SJCRH30 (cell line): ENCODE measurements around the gene LSAMP. TPM values are rescaled to one million over a fixed set of nuclear protein-coding genes. Genes with fewer than 3 reads are reported as not detected.

Source experiments
- DNase-seq, 2 experiments: peaks; one replicate each; pipeline ENCODE4 v3.0.0-alpha.2; 2015 to 2020
- H3K27ac ChIP-seq: fragments of 250-450 bp; sonication (Bioruptor Pico); 2 replicates; pipeline ENCODE4 v1.5.1; 2020; ENCODE audit warnings: mild to moderate bottlenecking, moderate library complexity
- H3K27me3 ChIP-seq: fragments of 250-450 bp; sonication (Bioruptor Pico); 2 replicates; pipeline ENCODE4 v1.5.1; 2020; ENCODE audit warnings: mild to moderate bottlenecking, moderate library complexity
- H3K36me3 ChIP-seq: fragments of 250-450 bp; sonication (Bioruptor Pico); 2 replicates; pipeline ENCODE4 v1.5.1; 2020; ENCODE audit warnings: mild to moderate bottlenecking, moderate library complexity
- H3K4me1 ChIP-seq: fragments of 250-450 bp; sonication (Bioruptor Pico); 2 replicates; pipeline ENCODE4 v1.5.1; 2020; ENCODE audit warnings: mild to moderate bottlenecking, moderate library complexity
- H3K4me3 ChIP-seq: fragments of 250-450 bp; sonication (Bioruptor Pico); 2 replicates; pipeline ENCODE4 v1.5.1; 2020; ENCODE audit warnings: mild to moderate bottlenecking, moderate library complexity
- H3K9me3 ChIP-seq: fragments of 250-450 bp; sonication (Bioruptor Pico); replicated peaks from 2 replicates; pipeline ENCODE4 v1.5.1; 2020; ENCODE audit warnings: mild to moderate bottlenecking, moderate library complexity
- total RNA-seq: library from RNA; depleted of rRNA; stranded (reverse); fragments of >200 nt; shearing (Covaris generic); gene quantifications from 2 replicates; pipeline ENCODE4 v1.2.3, GENCODE V29; 2014

Gene LSAMP
- total RNA-seq, 1 experiment from 2014 or later, result 0.02 TPM

- no peak overlapping the region for H3K27ac ChIP-seq
- H3K36me3 ChIP-seq, result no peaks in the 10 kb centered on the region
- no peaks in the 10 kb centered on the region for H3K9me3 ChIP-seq
- no peaks in the 10 kb centered on the region for H3K4me1 ChIP-seq
- no peaks in the 10 kb centered on the region for H3K27me3 ChIP-seq
- H3K4me3 ChIP-seq, result no peak overlapping the region
- DNase-seq, result no peak
These were observed 464.6 kb downstream of the LSAMP start for GRCh38 chr3:115980709-115981108.

GRCh38 chr3:115977866-115978265 is 467.4 kb downstream of the LSAMP start:
- no peaks in the 10 kb centered on the region for H3K9me3 ChIP-seq
- H3K4me1 ChIP-seq, result no peaks in the 10 kb centered on the region
- H3K36me3 ChIP-seq, result no peaks in the 10 kb centered on the region
- H3K27me3 ChIP-seq, result no peaks in the 10 kb centered on the region
- H3K27ac ChIP-seq, result no peak overlapping the region
- no peak for DNase-seq
- H3K4me3 ChIP-seq, result no peak overlapping the region

GRCh38 chr3:115975796-115976195 is 469.5 kb downstream of the LSAMP start:
- DNase-seq, result no peak
- H3K27me3 ChIP-seq, result no peaks in the 10 kb centered on the region
- H3K27ac ChIP-seq, result no peak overlapping the region
- H3K9me3 ChIP-seq, result no peaks in the 10 kb centered on the region
- H3K36me3 ChIP-seq, result no peaks in the 10 kb centered on the region
- no peak overlapping the region for H3K4me3 ChIP-seq
- no peaks in the 10 kb centered on the region for H3K4me1 ChIP-seq

GRCh38 chr3:115975353-115975752 is 469.9 kb downstream of the LSAMP start:
- no peak overlapping the region for H3K4me3 ChIP-seq
- H3K27ac ChIP-seq, result no peak overlapping the region
- peak in 1 of 2 experiments; percentile 40 for DNase-seq
- no peaks in the 10 kb centered on the region for H3K36me3 ChIP-seq
- H3K9me3 ChIP-seq, result no peaks in the 10 kb centered on the region
- no peaks in the 10 kb centered on the region for H3K27me3 ChIP-seq
- H3K4me1 ChIP-seq, result no peaks in the 10 kb centered on the region

GRCh38 chr3:115974940-115975339 is 470.3 kb downstream of the LSAMP start:
- no peaks in the 10 kb centered on the region for H3K36me3 ChIP-seq
- no peak overlapping the region for H3K27ac ChIP-seq
- H3K9me3 ChIP-seq, result no peaks in the 10 kb centered on the region
- H3K27me3 ChIP-seq, result no peaks in the 10 kb centered on the region
- no peak overlapping the region for H3K4me3 ChIP-seq
- no peak for DNase-seq
- H3K4me1 ChIP-seq, result no peaks in the 10 kb centered on the region

- no peak overlapping the region for H3K27ac ChIP-seq
- H3K9me3 ChIP-seq, result no peaks in the 10 kb centered on the region
- H3K4me1 ChIP-seq, result no peaks in the 10 kb centered on the region
- no peaks in the 10 kb centered on the region for H3K36me3 ChIP-seq
- no peak for DNase-seq
- peaks cover 5% of the 10 kb centered on the region; the same call in 1 of the 2 replicates for H3K27me3 ChIP-seq
- no peak overlapping the region for H3K4me3 ChIP-seq
These were observed 476.4 kb downstream of the LSAMP start for GRCh38 chr3:115968871-115969270.

GRCh38 chr3:115961380-115961779 is 483.9 kb downstream of the LSAMP start:
- no peak for DNase-seq
- Histone ChIP-seq H3K27me3 (peaks cover 5% of the 10 kb centered on the region; the same call in 1 of the 2 replicates), H3K27ac (no peak overlapping the region), H3K36me3 (no peaks in the 10 kb centered on the region), H3K4me3 (no peak overlapping the region), H3K9me3 (no peaks in the 10 kb centered on the region), H3K4me1 (no peaks in the 10 kb centered on the region)

GRCh38 chr3:115960799-115961198 is 484.5 kb downstream of the LSAMP start:
- no peak for DNase-seq
- Histone ChIP-seq H3K27ac (no peak overlapping the region), H3K27me3 (peaks cover 5% of the 10 kb centered on the region; the same call in 1 of the 2 replicates)

GRCh38 chr3:115958526-115958925 is 486.8 kb downstream of the LSAMP start:
- no peak for DNase-seq

More at GRCh38 chr3:115960799-115961198, 484.5 kb downstream of the LSAMP start:
- Histone ChIP-seq H3K9me3 (no peaks in the 10 kb centered on the region), H3K4me1 (no peaks in the 10 kb centered on the region), H3K36me3 (no peaks in the 10 kb centered on the region), H3K4me3 (no peak overlapping the region)

GRCh38 chr3:115947325-115947724 is 498.0 kb downstream of the LSAMP start:
- Histone ChIP-seq H3K27me3 (no peaks in the 10 kb centered on the region), H3K4me1 (no peaks in the 10 kb centered on the region), H3K4me3 (no peak overlapping the region), H3K9me3 (no peaks in the 10 kb centered on the region; the same call in 1 of the 2 replicates), H3K27ac (no peak overlapping the region), H3K36me3 (no peaks in the 10 kb centered on the region)
- DNase-seq, result no peak

More at GRCh38 chr3:115958526-115958925, 486.8 kb downstream of the LSAMP start:
- no peak overlapping the region for H3K4me3 ChIP-seq
- no peaks in the 10 kb centered on the region for H3K36me3 ChIP-seq
- H3K27ac ChIP-seq, result no peak overlapping the region
- no peaks in the 10 kb centered on the region for H3K9me3 ChIP-seq
- no peaks in the 10 kb centered on the region for H3K27me3 ChIP-seq
- H3K4me1 ChIP-seq, result no peaks in the 10 kb centered on the region

- H3K36me3 ChIP-seq, result no peaks in the 10 kb centered on the region
- H3K4me3 ChIP-seq, result no peak overlapping the region
- DNase-seq, result no peak
- no peaks in the 10 kb centered on the region for H3K27me3 ChIP-seq
- H3K9me3 ChIP-seq, result no peaks in the 10 kb centered on the region
- no peaks in the 10 kb centered on the region for H3K4me1 ChIP-seq
- H3K27ac ChIP-seq, result no peak overlapping the region
These were observed 501.7 kb downstream of the LSAMP start for GRCh38 chr3:115943579-115943978.

- Histone ChIP-seq H3K4me1 (no peaks in the 10 kb centered on the region), H3K9me3 (no peaks in the 10 kb centered on the region), H3K4me3 (no peak overlapping the region), H3K27me3 (no peaks in the 10 kb centered on the region), H3K27ac (no peak overlapping the region), H3K36me3 (no peaks in the 10 kb centered on the region)
- DNase-seq, result no peak
These were observed 508.2 kb downstream of the LSAMP start for GRCh38 chr3:115937054-115937453.

- Histone ChIP-seq H3K36me3 (no peaks in the 10 kb centered on the region), H3K4me3 (no peak overlapping the region), H3K4me1 (no peaks in the 10 kb centered on the region), H3K27ac (no peak overlapping the region), H3K9me3 (no peaks in the 10 kb centered on the region), H3K27me3 (no peaks in the 10 kb centered on the region)
- DNase-seq, result no peak
These were observed 512.5 kb downstream of the LSAMP start for GRCh38 chr3:115932807-115933206.

GRCh38 chr3:115931581-115931980 is 513.7 kb downstream of the LSAMP start:
- Histone ChIP-seq H3K36me3 (no peaks in the 10 kb centered on the region), H3K9me3 (no peaks in the 10 kb centered on the region), H3K4me3 (no peak overlapping the region), H3K4me1 (no peaks in the 10 kb centered on the region), H3K27me3 (no peaks in the 10 kb centered on the region), H3K27ac (no peak overlapping the region)
- DNase-seq, result no peak

GRCh38 chr3:115930922-115931321 is 514.4 kb downstream of the LSAMP start:
- DNase-seq, result no peak
- no peak overlapping the region for H3K27ac ChIP-seq
- H3K4me1 ChIP-seq, result no peaks in the 10 kb centered on the region

GRCh38 chr3:115930168-115930567 is 515.1 kb downstream of the LSAMP start:
- Histone ChIP-seq H3K4me3 (no peak overlapping the region), H3K9me3 (no peaks in the 10 kb centered on the region), H3K4me1 (no peaks in the 10 kb centered on the region), H3K36me3 (no peaks in the 10 kb centered on the region), H3K27ac (no peak overlapping the region), H3K27me3 (no peaks in the 10 kb centered on the region)
- DNase-seq, result no peak

More at GRCh38 chr3:115930922-115931321, 514.4 kb downstream of the LSAMP start:
- Histone ChIP-seq H3K36me3 (no peaks in the 10 kb centered on the region), H3K4me3 (no peak overlapping the region), H3K27me3 (no peaks in the 10 kb centered on the region), H3K9me3 (no peaks in the 10 kb centered on the region)
